IMR-90 (cell line): ENCODE measurements around the gene REPS2. TPM values are rescaled to one million over a fixed set of nuclear protein-coding genes. Genes with fewer than 3 reads are reported as not detected.

Source experiments
- ATAC-seq: fragments of 200-7000 bp; cut with Tn5 transposase; 2 replicates; pipeline ENCODE4 v1.9.1; 2020; ENCODE audit warnings: low read depth, mild to moderate bottlenecking, moderate library complexity
- BruUV-seq: library from RNA; stranded (reverse); fragments of 400-500 nt; replicated peaks from 2 replicates; lab custom pipeline; 2021; lab: Mats Ljungman, UMichigan
- CTCF ChIA-PET: fragments of 300-600 bp; formaldehyde crosslinking; extraction: SDS; loops from one replicate; lab custom pipeline; 2021; ENCODE audit warnings: antibody characterized with exemption; lab: Yijun Ruan, JAX
- POLR2A ChIA-PET: fragments of 300-600 bp; sonication (Branson Sonifier 250); formaldehyde crosslinking; loops from one replicate; lab custom pipeline; 2022; ENCODE audit warnings: antibody characterized with exemption; ENCODE audit not compliant: unreplicated experiment; lab: Charles Lee
- DNase-seq: peaks from one replicate; pipeline ENCODE4 v3.0.0; 2013
- H2AFZ ChIP-seq: replicated peaks from 2 replicates; pipeline ENCODE3; 2013; ENCODE audit warnings: low read length, mild to moderate bottlenecking; ENCODE audit not compliant: poor library complexity
- H2AK5ac ChIP-seq: 2 replicates; pipeline ENCODE4 v1.6.1; 2013; ENCODE audit warnings: low read depth, low read length, inconsistent platforms
- H2AK9ac ChIP-seq: replicated peaks from 2 replicates; pipeline ENCODE3; 2013; ENCODE audit warnings: mild to moderate bottlenecking, low read depth, low read length, moderate library complexity; ENCODE audit not compliant: poor library complexity
- H2BK120ac ChIP-seq: 2 replicates; pipeline ENCODE4 v1.6.1; 2013; ENCODE audit warnings: low read depth, low read length, inconsistent platforms
- H2BK15ac ChIP-seq: 3 replicates; pipeline ENCODE4 v1.6.1; 2013; ENCODE audit warnings: low read depth, low read length, inconsistent platforms
- H2BK20ac ChIP-seq: 2 replicates; pipeline ENCODE4 v1.6.1; 2013; ENCODE audit warnings: low read depth, mild to moderate bottlenecking, inconsistent platforms, low read length, moderate library complexity
- H2BK5ac ChIP-seq: 2 replicates; pipeline ENCODE4 v1.6.1; 2013; ENCODE audit warnings: mild to moderate bottlenecking, low read depth, low read length, inconsistent platforms; ENCODE audit not compliant: poor library complexity, severe bottlenecking
- H3K14ac ChIP-seq: replicated peaks from 2 replicates; pipeline ENCODE4 v1.6.1; 2013; ENCODE audit warnings: low read depth, low read length, inconsistent platforms
- H3K18ac ChIP-seq: 2 replicates; pipeline ENCODE4 v1.6.1; 2013; ENCODE audit warnings: low read depth, low read length, control low read depth
- H3K23ac ChIP-seq: 2 replicates; pipeline ENCODE4 v1.6.1; 2013; ENCODE audit warnings: low read depth, low read length, inconsistent platforms
- H3K27ac ChIP-seq: 2 replicates; pipeline ENCODE4 v1.5.1; 2013; ENCODE audit warnings: mild to moderate bottlenecking, control low read depth, low read length; ENCODE audit not compliant: insufficient read depth
- H3K27me3 ChIP-seq: 2 replicates; pipeline ENCODE4 v1.6.1; 2013; ENCODE audit warnings: low read length; ENCODE audit not compliant: control insufficient read depth, insufficient read depth
- H3K36me3 ChIP-seq: 2 replicates; pipeline ENCODE4 v1.6.1; 2013; ENCODE audit warnings: low read length, mixed read lengths; ENCODE audit not compliant: control insufficient read depth, insufficient read depth
- H3K4ac ChIP-seq: 2 replicates; pipeline ENCODE4 v1.6.1; 2013; ENCODE audit warnings: low read depth, low read length, inconsistent platforms
- H3K4me1 ChIP-seq: 2 replicates; pipeline ENCODE4 v1.6.1; 2013; ENCODE audit warnings: low read length, mixed read lengths; ENCODE audit not compliant: control insufficient read depth, insufficient read depth
- H3K4me2 ChIP-seq: 2 replicates; pipeline ENCODE4 v1.6.1; 2013; ENCODE audit warnings: low read depth, mild to moderate bottlenecking, control low read depth, low read length, moderate library complexity
- H3K4me3 ChIP-seq: 2 replicates; pipeline ENCODE4 v1.5.1; 2013; ENCODE audit warnings: low read depth, mild to moderate bottlenecking, control low read depth, low read length, moderate library complexity; ENCODE audit not compliant: insufficient read depth
- H3K56ac ChIP-seq: 2 replicates; pipeline ENCODE4 v1.6.1; 2013; ENCODE audit warnings: low read length, inconsistent platforms; ENCODE audit not compliant: insufficient read depth; ENCODE audit errors: extremely low read depth
- H3K79me1 ChIP-seq, 2 experiments: 2 replicates each; pipeline ENCODE4 v1.6.1; 2013; ENCODE audit warnings: low read length in 2 of 2, inconsistent platforms in 1 of 2, low read depth in 1 of 2
- H3K9ac ChIP-seq: 2 replicates; pipeline ENCODE4 v1.6.1; 2013; ENCODE audit warnings: low read depth, low read length, control low read depth
- H3K9me1 ChIP-seq: 2 replicates; pipeline ENCODE4 v1.6.1; 2013; ENCODE audit warnings: low read length, inconsistent platforms; ENCODE audit not compliant: insufficient read depth
- H3K9me3 ChIP-seq: 2 replicates; pipeline ENCODE4 v1.6.1; 2013; ENCODE audit warnings: low read length; ENCODE audit not compliant: control insufficient read depth, insufficient read depth
- H4K20me1 ChIP-seq: 2 replicates; pipeline ENCODE4 v1.6.1; 2013; ENCODE audit warnings: low read length, inconsistent platforms; ENCODE audit not compliant: insufficient read depth
- H4K5ac ChIP-seq: 2 replicates; pipeline ENCODE4 v1.6.1; 2013; ENCODE audit warnings: mild to moderate bottlenecking, low read depth, low read length, control low read depth
- H4K8ac ChIP-seq, 2 experiments: 2 replicates each; pipeline ENCODE4 v1.6.1; 2013; ENCODE audit warnings: low read depth in 2 of 2, low read length in 2 of 2, control low read depth in 1 of 2, inconsistent platforms in 1 of 2
- H4K91ac ChIP-seq: 2 replicates; pipeline ENCODE4 v1.6.1; 2013; ENCODE audit warnings: low read depth, low read length, inconsistent platforms; ENCODE audit not compliant: insufficient read depth
- FOS ChIP-seq: fragments of 150-350 bp; IDR thresholded peaks from 2 replicates; pipeline ENCODE4 v1.6.1; 2016; ENCODE audit warnings: low read depth, low read length
- WGBS, 2 experiments: methylation state at CpG; one replicate each; pipeline versions ENCODE4 v1.1.5 to v1.1.7; 2013; ENCODE audit warnings: missing lambda C conversion rate in 2 of 2; ENCODE audit not compliant: insufficient read length in 1 of 2; ENCODE audit errors: extremely low coverage in 2 of 2; 5-methylcytosine and 5-hydroxymethylcytosine counted together
- dilution Hi-C: fragments of 300-500 bp; cut with HindIII; formaldehyde crosslinking; loops from one replicate; pipeline ENCODE4 v1.14.3; 2018; ENCODE audit warnings: low sequenced_read_pairs; ENCODE audit not compliant: unreplicated experiment
- in situ Hi-C: fragments of 300-500 bp; cut with MboI; formaldehyde crosslinking; loops from 3 replicates; pipeline ENCODE4 v1.14.3; 2019; ENCODE audit warnings: low sequenced_read_pairs, inconsistent platforms, mixed read lengths
- intact Hi-C: fragments of 100-400 bp; cut with micrococcal nuclease; formaldehyde crosslinking; loops from 2 replicates; pipeline ENCODE4 v1.10.0; 2022
- polyA plus RNA-seq, 3 experiments: library from polyadenylated mRNA; depleted of rRNA; stranded (reverse); fragments of >200 nt; gene quantifications; 2 replicates each; pipeline ENCODE4 v1.2.3, GENCODE V29; 2012; ENCODE audit warnings: low replicate concordance in 1 of 3
- total RNA-seq: library from RNA; depleted of rRNA; stranded (reverse); fragments of >200 nt; gene quantifications from 2 replicates; pipeline ENCODE4 v1.2.3, GENCODE V29; 2012

REPS2 gene
- total and polyA plus RNA-seq, 2 of the 4 experiments (the other 2 are of a cell fraction), result 0.02 to 0.18 TPM

- H3K9me1 ChIP-seq, result no peaks in the 10 kb centered on the region
- H3K9me3 ChIP-seq, result no peaks in the 10 kb centered on the region
- no CpG with 5 or more reads among the region's 7 CpGs for WGBS, 2 experiments
- H3K23ac ChIP-seq, result no peak overlapping the region
- ChIA-PET CTCF (no interaction called here), POLR2A (no interaction called here)
- no peak overlapping the region for H2AK5ac ChIP-seq
- H3K79me1 ChIP-seq, result no peaks in the 10 kb centered on the region
- no peak overlapping the region for H3K27ac ChIP-seq
- in situ Hi-C loops (no loop called here), dilution Hi-C loops (no loop called here), intact Hi-C loops (no loop called here)
- H4K20me1 ChIP-seq, result no peaks in the 10 kb centered on the region
- H2AK9ac ChIP-seq, result no peak overlapping the region
- no peak overlapping the region for H2BK5ac ChIP-seq
- H2AFZ ChIP-seq, result no peak overlapping the region
- ATAC-seq (no peak), DNase-seq (no peak)
- H3K56ac ChIP-seq, result no peak overlapping the region
- H4K5ac ChIP-seq, result no peak overlapping the region
- H3K4ac ChIP-seq, result no peak overlapping the region
- H3K18ac ChIP-seq, result no peak overlapping the region
- H2BK15ac ChIP-seq, result no peak overlapping the region
- H3K14ac ChIP-seq, result no peak overlapping the region
- H3K36me3 ChIP-seq, result no peaks in the 10 kb centered on the region
- BruUV-seq, result no TSS peak
- no peaks in the 10 kb centered on the region for H3K4me1 ChIP-seq
- H3K4me3 ChIP-seq, result no peak overlapping the region
- no peak overlapping the region for H2BK20ac ChIP-seq
- peaks cover 12% of the 10 kb centered on the region for H3K27me3 ChIP-seq
- no peak overlapping the region for H3K9ac ChIP-seq
- TF ChIP-seq FOS, result no peak
- H4K8ac ChIP-seq, result no peak overlapping the region
- H4K91ac ChIP-seq, result no peak overlapping the region
- H3K4me2 ChIP-seq, result no peak overlapping the region
- H2BK120ac ChIP-seq, result no peak overlapping the region
Observed at GRCh38 chrX:16953606-16954211, 7.3 kb downstream of the REPS2 start.
